ENCODE results near the gene ANXA5.

ANXA5 gene

DNA sequence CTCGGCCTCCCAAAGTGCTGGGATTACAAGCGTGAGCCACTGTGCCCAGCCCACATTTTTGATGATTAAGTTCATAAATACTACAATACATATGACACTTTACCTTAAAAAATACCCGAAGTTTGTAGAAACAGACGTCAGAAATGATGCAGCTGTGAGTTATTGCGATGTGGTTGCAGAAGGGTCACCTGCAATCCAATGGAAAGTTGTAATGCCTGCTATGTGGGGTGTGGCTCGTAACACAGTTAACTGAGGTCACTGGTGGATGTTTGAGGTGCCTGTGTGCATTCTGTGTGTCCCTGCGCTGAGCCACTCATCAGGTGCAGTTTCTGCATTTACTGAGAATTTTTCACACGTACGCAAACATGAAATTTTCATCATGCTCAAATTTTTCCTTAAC lies 64.1 kb downstream of the ANXA5 start:
- DNase-seq, result no peak
